NCI-H1930 (cell line): Measurements from ENCODE around the gene SPTBN1.

Experiments
- DNase-seq, 2 experiments: peaks; one replicate each; lab custom pipeline; 2025; lab: John Stamatoyannopoulos, UW

Gene SPTBN1

DNA sequence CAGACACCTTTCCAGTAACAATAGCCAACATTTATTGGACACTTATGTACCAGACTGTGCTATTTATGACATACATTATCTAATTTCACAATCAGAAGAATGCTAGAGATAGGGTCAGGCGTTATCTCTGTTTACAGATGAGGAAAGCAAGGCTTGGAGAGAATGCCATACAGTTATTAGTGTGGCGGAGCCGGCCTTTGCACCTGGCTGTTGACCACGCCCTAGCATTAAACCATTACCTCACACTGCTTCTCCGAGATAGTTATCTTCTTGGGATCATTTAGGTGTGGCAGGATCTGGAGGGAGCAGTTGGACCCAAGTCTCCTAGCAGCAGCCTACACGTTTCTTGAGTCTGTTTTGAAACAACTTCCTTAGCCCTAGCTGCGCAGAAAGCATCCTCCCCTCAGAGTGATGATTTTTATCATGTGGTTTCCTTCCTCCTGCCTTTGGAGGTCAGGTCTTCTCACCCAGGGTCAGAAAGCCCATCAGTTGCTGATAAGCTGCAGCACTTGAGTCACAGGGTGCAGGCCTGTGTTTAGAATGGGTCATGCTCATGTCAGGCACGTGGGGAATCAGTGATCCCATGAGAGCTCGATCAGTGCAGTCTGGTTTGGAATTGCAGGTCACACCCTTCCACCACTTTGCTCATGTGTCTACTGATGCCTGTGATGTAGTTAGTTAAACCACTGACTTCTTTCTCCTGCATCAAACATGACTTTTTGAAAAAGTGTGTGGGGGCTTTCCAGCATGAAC is 118.2 kb downstream of the SPTBN1 start:
- DNase-seq: no peak

DNA sequence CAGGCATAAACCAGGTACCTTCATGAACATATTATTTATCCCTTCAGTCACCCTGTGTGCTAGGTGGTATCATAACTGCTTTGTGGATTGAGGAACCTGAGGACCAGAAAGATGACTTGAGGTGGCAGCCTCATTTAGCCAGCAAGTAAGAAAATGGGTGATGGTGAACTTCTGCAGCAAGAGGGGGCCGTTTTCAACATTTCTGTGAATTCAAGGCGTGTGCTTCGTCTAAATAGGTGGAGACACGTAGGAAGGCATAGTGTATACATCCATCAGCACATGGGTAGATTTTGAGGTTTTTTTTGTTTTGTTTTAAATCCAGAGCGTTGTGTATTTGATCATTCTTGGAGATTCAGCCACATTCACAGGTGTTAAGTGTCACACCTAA is 118.7 kb downstream of the SPTBN1 start:
- no peak for DNase-seq

DNA sequence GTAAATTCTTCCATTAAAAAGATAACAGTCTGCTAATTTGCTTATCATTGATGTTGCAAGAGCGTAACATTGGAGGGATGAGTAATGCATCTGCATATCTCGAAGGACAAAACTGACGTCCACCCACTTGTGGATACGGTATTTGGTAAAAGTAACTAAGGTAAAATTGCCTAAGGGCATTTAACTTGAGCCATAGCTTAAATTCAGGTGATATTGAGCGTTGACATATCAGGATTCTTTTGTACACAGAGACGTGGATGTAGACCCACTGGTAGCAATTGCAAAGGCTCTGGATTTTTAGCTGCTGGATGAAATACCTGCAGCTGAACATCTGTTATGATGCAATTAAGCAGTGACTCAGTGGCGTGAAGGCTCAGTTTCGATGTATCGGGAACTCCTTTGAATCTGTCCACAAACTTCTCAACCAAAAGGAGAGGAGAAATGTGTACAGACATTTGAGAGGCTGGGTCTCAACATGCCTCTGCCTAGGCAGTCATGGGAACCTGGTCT is 119.3 kb downstream of the SPTBN1 start:
- no peak for DNase-seq

DNA sequence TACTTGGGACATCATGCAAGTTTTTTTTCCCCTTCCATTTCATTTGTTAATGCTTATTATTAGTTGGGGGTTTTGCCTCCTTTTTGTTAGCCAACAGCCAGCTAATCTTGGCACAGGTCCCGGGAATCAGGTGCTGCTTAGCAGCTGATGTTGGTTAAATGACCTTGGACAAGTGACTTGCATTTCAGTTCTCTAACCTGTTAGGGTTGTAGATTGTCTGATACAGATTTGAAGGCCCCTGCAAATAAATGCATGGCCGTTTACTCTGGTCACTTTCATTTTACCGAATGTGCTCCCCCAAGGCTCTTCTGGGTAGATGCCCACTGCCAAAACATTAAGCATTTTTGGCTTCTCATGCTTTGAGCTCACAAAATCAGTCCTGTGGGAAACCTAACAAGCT is 120.9 kb downstream of the SPTBN1 start:
- DNase-seq: no peak

DNA sequence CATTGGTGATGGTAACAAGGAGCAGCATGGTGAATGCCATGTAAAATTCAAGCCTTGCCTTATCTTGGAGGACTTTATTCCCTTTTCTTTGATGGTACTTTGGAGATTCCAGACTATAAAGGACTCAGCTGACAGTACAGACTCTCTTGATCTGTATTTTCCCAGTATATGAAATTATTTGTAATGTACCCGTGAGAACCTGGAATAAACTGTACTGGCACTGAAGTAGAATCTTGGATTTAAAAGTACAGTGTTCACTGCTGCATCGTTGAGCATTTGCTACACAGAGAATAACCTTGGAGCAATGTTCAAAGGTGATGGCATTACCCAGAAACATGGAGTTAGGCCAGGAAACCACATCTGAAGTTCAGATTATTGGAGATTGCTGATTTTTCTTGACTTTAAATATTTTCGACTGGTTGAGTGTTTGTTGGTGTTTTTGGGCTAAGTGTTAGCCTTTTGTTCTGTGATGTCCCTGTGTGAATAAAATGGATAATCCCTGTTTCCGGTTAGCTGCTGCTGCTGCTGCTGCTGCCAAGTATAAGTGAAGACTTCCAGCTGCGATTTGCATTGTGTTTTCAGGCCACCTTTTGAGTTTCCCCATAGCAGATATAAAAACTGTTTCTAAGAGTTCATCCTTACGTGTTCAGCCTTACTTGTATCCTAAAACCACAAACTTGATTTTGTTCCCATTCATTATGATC is 122.0 kb downstream of the SPTBN1 start:
- no peak for DNase-seq

DNA sequence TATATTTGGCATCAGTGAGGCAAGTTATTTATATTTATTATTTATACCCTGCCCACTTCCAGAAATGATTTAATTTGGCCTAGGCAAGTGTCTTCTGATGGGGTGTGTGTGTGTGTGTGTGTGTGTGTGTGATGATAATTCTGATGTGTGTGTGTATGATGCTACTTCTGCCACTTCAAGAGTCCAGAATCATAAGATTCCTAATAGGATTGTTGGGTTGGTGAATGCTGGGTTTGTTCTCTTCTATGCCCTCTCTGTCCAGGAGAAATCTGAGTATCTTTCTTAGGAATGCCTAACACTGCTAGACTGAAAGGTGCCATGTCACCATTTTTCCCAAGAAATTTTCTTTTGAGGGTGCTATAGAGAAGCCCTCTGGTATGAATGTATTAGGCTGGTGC is 122.5 kb downstream of the SPTBN1 start:
- DNase-seq: no peak

DNA sequence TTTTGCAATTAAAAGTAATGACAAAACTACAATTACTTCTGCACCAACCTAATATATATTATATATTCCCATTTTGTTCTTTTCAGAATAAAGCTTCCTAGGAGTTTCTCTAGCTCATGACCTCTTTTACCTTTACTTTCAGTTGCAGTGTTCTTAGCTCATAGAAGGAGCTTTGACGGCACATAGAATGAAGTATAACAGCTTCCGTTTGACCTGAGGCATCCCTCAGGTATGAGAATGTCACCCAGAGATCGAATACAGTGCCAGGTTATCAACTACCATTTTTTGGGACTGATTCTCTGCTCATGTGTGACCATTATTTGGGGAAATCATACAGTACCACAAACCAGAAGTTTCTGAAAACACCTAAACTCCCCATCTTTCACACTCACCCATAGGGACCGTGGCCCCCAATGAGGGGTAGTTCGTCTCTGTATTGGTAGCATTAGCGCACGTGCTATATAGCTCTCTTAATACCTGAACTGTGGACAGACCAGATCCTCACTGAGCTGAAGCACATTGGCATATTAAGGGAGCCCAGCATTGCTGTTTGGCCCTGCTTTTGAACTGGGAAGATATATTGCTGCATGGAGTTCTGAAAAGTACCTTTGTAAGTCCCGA is 123.0 kb downstream of the SPTBN1 start:
- DNase-seq: no peak

DNA sequence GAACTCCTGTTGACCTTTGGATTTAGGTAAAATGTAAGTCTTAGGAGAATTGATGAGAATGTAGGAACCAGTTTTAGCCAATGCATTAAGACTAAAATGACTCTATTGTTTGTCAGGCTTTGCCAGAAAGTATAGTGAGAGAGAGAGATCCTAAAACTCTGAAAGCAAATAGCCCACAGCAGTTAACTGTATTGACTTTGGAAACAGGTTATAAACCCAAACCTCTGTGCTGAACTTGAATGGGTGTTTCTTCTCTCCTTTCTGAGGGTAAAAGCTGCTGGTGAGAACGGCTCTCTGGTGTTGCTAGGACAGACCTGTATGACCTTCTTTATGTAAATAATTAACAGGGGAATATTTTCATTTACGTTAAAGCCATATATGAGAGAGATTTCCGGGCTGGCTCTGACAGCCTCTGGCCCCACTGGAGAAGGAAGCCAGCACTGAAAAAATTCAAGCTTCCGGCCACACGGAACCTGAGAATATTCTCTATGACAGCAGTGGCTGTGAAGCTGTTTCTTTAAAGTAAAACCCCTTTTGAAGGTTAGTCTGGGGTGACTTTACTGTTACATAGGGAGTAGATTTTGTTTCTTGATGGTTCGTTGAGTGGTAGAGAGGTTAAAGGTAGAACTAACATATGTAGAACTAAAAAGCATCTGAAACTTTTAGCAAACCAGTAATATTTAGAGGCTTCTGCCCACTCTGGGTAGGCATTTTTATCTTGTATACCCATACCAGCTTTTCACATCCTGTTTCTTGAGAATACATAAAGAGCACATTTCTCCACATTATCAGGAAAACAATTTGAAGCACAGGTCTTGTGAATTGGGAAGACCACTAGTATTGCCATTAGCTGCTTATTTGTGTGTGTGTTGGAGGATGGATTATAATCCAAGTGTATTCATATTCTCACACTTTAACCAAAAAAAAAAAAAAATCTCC is 123.8 kb downstream of the SPTBN1 start:
- DNase-seq: no peak

DNA sequence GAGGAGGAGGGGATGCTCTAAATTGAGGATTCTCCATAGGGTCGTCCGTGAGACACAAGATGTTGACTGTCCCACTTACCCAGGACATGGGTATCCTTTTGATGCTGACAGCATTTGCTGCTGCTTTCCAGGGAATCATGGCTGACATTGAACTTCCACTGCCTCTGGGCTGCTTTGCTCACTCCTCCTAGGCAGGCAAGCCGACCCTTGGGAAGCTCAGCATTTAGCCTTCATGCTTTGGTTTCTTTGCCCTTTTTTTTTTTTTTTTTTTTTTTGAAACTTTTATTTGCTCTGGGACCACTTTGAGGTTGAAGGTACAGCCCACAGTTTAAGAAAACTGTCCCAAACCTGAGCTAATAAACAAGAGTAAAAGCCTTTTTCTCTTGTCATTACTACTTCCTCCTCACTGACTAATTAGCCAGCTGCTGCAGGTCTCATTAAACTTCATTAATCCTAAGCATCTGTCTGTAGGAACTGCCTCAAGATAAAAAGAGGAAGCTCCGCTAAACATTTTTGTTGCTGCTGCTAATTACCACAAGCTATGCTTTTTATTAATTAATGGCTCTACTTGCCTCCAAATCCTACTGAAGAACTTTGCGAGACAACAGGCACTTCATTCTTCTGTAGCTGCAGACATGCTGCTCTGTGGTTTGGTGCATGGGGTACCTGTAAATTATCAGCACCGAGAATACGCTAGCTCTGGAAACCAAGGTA is 125.4 kb downstream of the SPTBN1 start:
- no peak for DNase-seq

DNA sequence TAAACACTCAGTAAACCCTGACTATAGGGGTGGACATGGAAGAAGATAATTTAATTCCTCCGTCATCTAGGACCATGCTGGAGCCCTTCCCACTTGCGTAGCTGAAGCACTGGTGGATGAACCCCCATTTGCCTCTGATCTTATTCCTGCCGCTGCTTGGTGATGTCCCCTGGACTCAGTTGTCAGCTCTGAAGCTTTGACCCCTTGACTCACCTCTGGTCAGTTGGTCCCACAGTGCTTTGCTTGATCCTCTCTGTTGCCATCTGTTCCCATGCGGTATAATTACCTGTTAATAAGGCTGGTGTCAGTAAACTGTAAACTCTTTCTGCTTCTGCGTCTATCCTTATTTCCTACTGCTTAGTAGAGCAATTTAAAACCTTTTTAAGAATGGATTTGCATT is 126.9 kb downstream of the SPTBN1 start:
- DNase-seq: no peak

DNA sequence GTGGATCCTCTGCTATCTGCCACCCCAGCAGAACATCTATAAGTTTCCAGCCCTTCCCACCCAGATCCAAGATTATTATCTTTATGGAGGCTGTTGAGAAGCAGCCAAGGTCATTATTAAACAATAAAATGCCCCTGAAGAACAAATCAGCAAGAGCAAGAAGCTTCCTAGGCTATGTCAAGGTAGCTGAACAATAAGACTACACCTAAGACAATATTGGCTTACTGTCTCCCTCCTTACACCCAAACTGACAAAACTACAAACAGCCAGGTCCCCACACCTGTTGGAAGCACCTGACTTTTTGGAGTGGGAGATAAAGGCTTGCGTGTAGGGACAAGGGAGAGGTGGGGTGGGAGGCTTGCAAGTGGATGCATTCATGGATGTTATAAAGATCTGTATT is 128.5 kb downstream of the SPTBN1 start:
- DNase-seq: no peak

DNA sequence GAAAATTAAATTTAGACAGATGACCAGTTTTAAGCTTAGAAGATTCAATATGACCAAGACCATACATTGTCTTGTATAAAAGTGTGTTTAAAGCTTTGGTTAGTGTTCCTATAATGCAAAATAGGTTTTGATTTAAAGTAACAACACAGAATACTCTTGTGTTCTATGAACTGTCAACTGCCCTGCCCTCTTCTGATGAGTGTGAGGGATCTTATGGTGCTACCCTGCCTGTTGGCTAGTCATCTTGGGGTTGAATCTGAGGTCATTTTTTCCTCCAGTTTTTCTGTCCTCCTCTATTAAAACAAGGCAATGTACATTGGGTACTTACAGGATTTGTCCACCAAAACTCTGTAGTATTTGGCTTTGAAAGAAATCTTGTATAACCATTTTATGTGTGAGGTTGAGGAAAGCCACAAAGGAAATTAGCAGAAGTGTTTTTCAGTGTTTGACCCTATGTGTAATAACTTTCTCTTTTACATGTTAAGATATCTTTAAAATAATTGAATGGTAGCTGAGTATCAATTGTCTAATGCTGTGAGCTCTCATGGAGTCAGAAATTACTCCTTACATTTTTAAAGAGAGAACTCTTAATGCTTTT is 129.1 kb downstream of the SPTBN1 start:
- no peak for DNase-seq

DNA sequence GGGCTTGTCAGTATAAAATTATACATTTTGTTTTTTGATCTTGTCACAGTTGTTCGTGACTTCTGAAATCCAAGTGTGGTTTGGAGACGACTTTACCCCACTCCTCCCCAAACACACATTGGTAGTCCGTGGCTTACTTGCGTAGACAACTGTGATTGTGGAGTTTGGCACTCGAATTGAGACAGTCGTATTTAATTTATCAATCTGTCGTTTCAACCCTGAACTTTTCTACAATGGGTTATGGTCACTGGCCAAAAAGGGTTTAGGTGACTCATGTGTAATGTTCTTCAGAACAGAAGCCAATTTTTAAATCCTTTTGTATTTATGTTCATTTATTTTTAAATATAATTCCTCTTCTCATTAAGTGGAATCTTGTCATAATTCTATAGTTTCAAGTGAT is 129.9 kb downstream of the SPTBN1 start:
- no peak for DNase-seq

DNA sequence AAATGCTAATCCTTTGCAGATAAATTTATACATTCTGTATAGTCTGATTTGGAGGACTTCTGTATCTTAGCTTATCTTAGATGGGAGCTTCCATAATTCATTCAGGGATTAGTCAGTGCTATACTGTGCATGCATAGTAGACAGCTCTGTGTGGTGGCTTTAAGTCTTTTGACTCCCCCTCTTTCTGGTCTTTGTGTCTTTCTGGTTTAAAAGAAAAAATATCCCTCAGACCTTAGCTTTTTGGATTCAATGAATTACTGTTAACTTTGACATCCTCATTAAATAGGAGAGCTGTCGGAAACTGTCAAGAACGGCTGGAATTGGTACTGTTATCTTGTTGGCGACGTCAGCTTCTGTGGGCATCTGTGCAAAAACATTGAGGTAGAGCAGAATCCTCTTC is 130.4 kb downstream of the SPTBN1 start:
- DNase-seq: no peak

DNA sequence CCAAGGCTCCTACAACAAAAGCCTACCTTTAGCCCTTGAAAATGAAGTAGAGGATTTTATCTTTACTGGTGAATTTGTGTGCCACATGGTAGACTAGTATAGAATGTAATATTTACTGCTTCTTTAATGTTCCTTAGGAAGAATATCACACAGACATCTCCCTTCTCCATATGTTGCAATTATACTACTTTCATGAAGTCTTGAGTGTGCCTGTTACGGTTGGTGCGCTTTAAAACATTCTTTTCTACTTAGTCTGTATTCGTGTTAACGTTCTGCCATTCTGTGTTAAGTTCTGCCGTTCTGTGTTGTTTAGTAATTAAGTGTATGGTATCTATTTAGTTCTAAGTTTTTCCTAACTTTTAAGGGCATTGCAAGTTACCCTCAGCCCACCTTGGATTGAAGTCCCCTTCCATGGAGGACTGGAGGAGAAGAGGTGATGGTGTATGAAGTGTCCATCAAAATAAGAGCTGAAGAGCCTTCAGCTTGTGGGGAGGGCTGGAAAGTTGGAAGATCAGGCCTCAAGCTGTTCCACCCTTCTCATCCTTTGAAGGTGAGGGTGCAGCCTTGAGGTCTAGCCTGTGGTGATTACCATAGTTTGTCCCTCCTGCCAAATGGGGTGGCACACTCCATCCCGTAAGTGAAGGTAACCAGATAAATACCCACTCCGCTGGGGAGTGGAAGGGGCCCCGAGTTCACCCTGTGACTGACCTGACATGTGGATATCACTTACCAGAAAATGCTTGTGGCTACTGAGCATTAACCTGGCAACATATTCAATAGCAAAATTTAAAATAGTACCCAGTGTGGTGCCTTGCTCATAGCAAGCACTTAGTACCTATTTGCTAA is 131.3 kb downstream of the SPTBN1 start:
- no peak for DNase-seq

DNA sequence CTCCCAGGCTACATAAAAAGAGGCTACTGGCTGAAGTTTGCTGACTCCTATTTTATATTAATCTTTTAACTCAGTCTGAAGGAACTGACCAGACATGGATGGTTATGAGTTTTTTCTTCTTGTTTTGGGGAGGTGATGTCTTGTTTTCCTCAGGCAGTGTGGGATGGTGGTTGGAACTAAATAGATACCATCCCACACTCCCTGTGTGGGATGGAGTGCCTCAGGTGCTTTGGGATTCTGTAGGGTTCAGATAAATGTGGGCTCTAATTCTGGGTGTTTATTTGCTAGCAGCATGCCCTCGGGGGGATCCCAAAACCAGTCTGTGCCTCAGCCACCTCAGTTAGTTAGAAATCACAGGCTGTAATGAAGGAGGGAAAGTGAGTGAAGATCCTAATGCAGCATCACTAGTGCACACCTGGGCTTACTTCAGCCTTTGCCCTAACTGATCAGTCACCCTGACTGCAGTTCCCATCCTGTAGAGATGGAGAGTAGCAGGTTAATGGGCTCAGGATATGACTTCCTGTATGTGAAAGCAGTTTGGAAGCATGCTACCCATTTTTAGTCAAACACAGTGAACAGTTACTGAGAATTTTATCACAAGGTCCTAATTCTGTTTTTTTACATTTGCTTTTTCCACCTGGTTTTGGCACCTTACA is 132.2 kb downstream of the SPTBN1 start:
- DNase-seq: no peak

DNA sequence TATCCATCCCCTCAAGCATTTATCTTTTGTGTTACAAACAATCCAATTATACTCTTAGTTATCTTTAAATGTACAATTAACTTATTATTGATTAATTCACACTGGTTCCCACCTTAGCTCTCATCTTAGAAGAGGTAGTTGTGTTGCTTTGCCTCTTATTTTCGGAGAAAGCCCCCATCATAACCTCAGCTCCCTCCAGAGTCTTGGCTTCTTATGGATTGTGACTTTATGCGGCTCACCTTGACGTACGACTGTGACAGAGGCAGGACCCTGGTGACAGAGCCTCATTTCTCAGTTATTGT is 132.9 kb downstream of the SPTBN1 start:
- DNase-seq: no peak

DNA sequence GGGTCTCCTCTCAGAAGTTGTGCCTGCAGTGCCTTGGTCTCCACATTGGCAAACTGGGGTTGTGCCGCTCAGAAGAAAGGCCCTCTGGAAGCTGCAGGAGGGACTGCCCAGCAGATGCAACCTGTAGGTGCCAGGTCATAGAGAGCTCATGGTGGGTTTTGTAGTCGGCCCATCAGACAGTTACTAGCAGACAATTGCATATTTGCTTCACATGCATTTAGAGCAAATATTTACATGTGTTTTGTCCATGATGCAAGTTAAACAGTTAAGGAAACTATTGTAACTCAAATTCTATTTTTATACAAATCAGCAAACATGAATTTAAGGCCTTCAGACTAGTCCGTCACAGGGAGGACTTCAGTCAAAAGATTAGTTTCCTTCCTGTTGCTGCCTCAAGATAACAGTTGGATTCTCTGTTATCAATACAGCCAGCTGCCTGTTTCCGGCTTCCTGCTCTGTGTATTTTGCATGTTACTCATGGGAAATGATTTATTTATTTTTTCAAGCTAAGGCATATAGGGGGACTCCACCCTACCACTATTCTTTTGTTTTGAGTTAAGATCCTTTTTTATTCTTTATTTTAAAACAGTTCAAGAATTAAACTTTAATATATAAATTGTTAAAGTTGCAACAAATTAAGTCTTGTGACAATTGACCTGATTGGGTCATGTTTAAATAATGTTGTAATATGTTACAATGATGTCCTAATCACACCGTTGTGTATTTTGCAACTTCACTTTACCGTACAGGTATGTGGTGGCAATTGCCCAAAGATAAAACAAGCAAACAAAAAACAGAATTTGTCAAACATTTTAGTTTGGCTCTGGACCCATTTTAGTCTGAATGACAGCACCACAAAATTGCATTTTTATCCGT is 133.5 kb downstream of the SPTBN1 start:
- DNase-seq: no peak
